ENCODE results near the gene BOK. TPM values are rescaled to one million over a fixed set of nuclear protein-coding genes. Genes with fewer than 3 reads are reported as not detected.

The BOK gene
- total RNA-seq, 1 donor from 2014 or later, result 13.8 TPM

DNA sequence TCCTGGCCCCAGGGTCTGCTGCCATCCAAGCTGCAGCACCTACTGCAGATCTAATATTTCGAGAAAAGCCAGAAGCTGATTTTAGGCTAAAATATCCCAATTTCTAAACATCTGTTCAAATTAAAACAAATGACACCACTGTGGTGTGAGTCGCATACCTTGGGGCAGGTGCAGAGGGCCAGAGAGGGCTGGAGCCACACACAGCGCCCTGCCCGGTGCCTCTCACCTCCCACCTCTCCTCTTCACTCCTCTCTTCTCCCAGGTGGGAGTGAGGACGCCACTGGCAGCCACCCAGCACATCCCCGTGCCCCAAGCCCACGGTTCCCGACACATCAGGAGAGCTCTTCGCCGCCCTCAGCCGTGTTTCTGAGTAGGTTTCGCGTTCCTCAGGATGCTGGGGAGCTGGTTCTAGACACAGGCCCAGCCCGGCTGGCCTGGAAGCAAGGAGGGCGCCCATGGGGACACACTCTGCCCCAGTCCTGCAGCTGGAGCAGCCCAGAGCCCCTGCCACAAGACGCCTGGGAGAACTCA, 57.0 kb downstream of the BOK start:
- Mint-ChIP-seq H3K9me3 (ENCODE audit: unreplicated experiment) (peaks cover 3% of the 10 kb centered on the region), H3K4me1 (ENCODE audit: low read depth, unreplicated experiment) (peaks cover 23% of the 10 kb centered on the region)

DNA sequence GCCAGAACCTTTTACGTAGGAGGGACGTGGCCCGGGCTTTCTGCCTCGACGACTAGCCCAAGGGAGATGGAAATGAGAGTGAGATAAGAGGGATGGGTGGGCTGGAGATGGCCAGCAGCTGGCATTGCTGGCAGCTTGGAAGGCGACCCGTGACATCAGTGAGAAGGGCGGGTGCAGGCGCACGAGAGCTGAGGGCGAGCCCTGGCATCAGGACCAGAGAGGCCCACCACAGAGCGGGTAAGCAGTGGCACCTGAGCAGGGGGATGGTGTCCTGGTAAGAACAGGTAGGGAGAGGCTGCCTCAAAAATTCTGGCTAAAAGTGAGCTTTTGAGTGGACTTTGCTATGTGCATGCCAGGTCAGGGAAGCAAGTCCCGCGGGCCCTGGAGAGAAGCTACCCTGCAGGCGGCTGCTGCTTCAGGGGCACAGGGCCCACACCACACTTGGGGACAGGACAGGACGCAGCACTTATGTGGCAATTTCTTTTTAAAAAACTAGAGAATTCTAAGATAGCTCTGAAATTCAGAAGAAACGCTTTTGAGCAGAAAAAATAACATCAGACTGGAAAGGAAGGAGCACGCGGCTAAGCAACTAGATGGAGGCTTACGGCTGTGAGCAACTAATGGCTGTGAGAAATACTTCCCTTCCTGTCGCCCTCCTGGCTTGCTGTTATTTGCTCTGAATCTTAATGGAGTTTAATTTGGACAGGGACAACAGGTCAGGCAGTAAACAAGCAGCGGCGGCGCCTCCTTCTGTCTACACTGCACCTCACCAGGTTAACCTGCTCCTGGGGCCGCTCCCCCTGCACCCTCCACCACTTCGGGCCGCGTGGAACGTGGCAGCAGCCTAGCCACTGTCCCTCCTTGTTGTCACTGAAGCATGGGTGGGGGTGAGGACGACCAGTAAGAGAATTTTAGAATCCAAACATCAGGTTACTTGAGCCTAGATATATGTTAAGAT, 57.9 kb downstream of the BOK start:
- H3K36me3 Mint-ChIP-seq (ENCODE audit: unreplicated experiment), result peaks cover 3% of the 10 kb centered on the region
- H3K4me1 Mint-ChIP-seq (ENCODE audit: low read depth, unreplicated experiment), result peaks cover 22% of the 10 kb centered on the region
- no peak overlapping the region for H3K4me3 Mint-ChIP-seq (ENCODE audit: unreplicated experiment)
- no peak overlapping the region for H3K27ac Mint-ChIP-seq (ENCODE audit: unreplicated experiment)
- DNase-seq, result no peak
- peaks cover 3% of the 10 kb centered on the region for H3K9me3 Mint-ChIP-seq (ENCODE audit: unreplicated experiment)
- TF ChIP-seq, protein P1, sequence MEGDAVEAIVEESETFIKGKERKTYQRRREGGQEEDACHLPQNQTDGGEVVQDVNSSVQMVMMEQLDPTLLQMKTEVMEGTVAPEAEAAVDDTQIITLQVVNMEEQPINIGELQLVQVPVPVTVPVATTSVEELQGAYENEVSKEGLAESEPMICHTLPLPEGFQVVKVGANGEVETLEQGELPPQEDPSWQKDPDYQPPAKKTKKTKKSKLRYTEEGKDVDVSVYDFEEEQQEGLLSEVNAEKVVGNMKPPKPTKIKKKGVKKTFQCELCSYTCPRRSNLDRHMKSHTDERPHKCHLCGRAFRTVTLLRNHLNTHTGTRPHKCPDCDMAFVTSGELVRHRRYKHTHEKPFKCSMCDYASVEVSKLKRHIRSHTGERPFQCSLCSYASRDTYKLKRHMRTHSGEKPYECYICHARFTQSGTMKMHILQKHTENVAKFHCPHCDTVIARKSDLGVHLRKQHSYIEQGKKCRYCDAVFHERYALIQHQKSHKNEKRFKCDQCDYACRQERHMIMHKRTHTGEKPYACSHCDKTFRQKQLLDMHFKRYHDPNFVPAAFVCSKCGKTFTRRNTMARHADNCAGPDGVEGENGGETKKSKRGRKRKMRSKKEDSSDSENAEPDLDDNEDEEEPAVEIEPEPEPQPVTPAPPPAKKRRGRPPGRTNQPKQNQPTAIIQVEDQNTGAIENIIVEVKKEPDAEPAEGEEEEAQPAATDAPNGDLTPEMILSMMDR (IDR thresholded peaks at IDR 0.05; ENCODE audit: partially characterized antibody, unreplicated experiment), result no peak
- H3K27me3 Mint-ChIP-seq (ENCODE audit: unreplicated experiment), result peaks cover 6% of the 10 kb centered on the region

More for the DNA sequence above, 57.0 kb downstream of the BOK start:
- H3K27me3 Mint-ChIP-seq (ENCODE audit: unreplicated experiment), result peaks cover 6% of the 10 kb centered on the region
- no peaks in the 10 kb centered on the region for H3K36me3 Mint-ChIP-seq (ENCODE audit: unreplicated experiment)
- no peak overlapping the region for H3K4me3 Mint-ChIP-seq (ENCODE audit: unreplicated experiment)
- DNase-seq, result no peak
- TF ChIP-seq, protein P1 (IDR thresholded peaks at IDR 0.05; ENCODE audit: partially characterized antibody, unreplicated experiment), result no peak
- H3K27ac Mint-ChIP-seq (ENCODE audit: unreplicated experiment), result no peak overlapping the region

DNA sequence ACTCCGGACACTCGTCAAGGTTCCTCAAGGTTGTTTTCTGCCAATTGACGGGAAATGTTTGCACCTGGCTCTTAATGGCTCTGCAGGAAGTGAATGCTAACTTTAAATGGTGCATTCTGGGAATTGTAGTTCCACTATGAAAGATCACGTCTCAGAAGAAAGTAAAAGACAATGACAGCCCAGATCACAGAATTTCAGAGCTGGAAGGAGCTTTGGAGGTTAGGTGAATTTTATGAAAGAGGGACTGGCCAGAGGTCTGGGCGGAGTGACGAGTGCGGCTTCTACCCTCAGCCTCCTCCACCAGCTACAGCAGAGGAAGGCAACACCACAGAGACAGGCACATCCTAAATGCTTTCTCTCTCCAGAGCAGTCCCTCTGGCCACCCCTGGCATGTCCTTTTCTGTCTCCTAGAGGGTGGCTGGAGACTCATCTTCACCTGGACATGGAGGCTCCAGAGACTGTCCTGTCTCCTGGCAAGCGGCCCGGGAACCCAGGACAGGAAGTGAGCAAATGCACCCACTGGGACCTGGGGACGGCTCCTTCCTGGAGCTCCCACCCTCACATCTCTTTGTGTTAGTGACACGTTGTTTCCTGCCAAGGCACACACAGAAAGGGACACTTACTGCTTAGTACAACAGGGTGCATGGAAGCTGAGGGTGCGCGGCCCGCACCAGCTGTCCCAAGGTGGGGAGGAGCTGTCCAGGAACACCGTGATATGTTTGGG, 59.0 kb downstream of the BOK start:
- peaks cover 5% of the 10 kb centered on the region for H3K36me3 Mint-ChIP-seq (ENCODE audit: unreplicated experiment)
- H3K27me3 Mint-ChIP-seq (ENCODE audit: unreplicated experiment), result peaks cover 4% of the 10 kb centered on the region
- peak overlapping the region; percentile 35 for H3K4me3 Mint-ChIP-seq (ENCODE audit: unreplicated experiment)
- TF ChIP-seq, protein P1 (IDR thresholded peaks at IDR 0.05; ENCODE audit: partially characterized antibody, unreplicated experiment), result no peak
- no peak for DNase-seq
- H3K9me3 Mint-ChIP-seq (ENCODE audit: unreplicated experiment), result peaks cover 4% of the 10 kb centered on the region
- peaks cover 13% of the 10 kb centered on the region for H3K4me1 Mint-ChIP-seq (ENCODE audit: low read depth, unreplicated experiment)
- peak overlapping the region; percentile 39 for H3K27ac Mint-ChIP-seq (ENCODE audit: unreplicated experiment)

DNA sequence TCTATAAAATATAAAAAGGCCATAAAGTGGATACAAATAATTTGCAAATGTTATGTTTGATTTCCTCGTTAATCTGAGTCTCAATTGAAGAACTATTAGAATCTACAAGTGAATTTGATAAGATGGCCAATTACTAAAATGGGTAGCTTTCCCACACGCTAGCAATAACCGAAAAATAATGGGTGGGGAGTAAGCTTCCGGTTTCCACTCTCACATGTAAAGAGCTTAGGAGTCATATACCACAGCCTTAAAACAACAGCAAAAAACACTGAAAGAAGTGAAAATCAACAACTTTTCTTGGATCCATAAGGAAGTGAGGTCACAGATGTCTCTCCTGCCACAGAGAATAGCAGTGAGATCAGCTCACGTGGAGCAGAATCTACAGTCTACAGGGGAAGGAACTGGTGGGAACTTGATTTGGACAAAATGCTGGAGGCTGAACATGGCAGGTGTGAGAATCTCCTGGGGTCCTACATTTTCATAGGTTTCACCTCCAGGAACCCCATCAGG, 59.8 kb downstream of the BOK start:
- H3K36me3 Mint-ChIP-seq (ENCODE audit: unreplicated experiment), result peaks cover 5% of the 10 kb centered on the region
- peaks cover 9% of the 10 kb centered on the region for H3K4me1 Mint-ChIP-seq (ENCODE audit: low read depth, unreplicated experiment)
- TF ChIP-seq, protein P1 (IDR thresholded peaks at IDR 0.05; ENCODE audit: partially characterized antibody, unreplicated experiment), result no peak
- H3K4me3 Mint-ChIP-seq (ENCODE audit: unreplicated experiment), result no peak overlapping the region
- DNase-seq, result no peak
- H3K27ac Mint-ChIP-seq (ENCODE audit: unreplicated experiment), result peak overlapping the region; percentile 4
- peaks cover 4% of the 10 kb centered on the region for H3K27me3 Mint-ChIP-seq (ENCODE audit: unreplicated experiment)
- H3K9me3 Mint-ChIP-seq (ENCODE audit: unreplicated experiment), result peaks cover 2% of the 10 kb centered on the region
